Neuronal stem cell (in vitro differentiated cells): Measurements from ENCODE around the gene RDH11. TPM values are rescaled to one million over a fixed set of nuclear protein-coding genes. Genes with fewer than 3 reads are reported as not detected.

Source experiments
- small RNA-seq: library from polyadenylated mRNA; stranded (forward); fragments of <200 nt; extraction: miRNeasy Mini kit (QIAGEN cat#:217004); gene quantifications from one replicate; pipeline ENCODE3, GENCODE V24; 2013; ENCODE audit not compliant: insufficient read depth

The RDH11 gene

Small RNAs within 50 kb of the gene (small RNA-seq; reads per million reads assigned to genes)
- gene AL049779.3 (not detected), gene RN7SL369P (not detected), gene RNA5SP386 (not detected)
